Gastroesophageal sphincter (tissue), 4 donors: ENCODE data around the gene ACBD7. TPM values are rescaled to one million over a fixed set of nuclear protein-coding genes. Genes with fewer than 3 reads are reported as not detected.
A peak's percentile ranks its signal among the peaks of the same experiment; 100 is the strongest.

Experiments
- ATAC-seq: fragments of 150-250 bp; one replicate; pipeline ENCODE4 v1.9.1; 2016; ENCODE audit warnings: mild to moderate bottlenecking, moderate library complexity
- H3K27ac ChIP-seq, 4 donors: fragments of 200-600 bp; sonication (generic) in 3 of 4; 1 replicate in 3 of 4; 2 replicates in 1 of 4; pipeline ENCODE4 v1.5.1; 2016 to 2019
- H3K27me3 ChIP-seq: fragments of 200-600 bp; sonication (generic); one replicate; pipeline ENCODE4 v1.5.1; 2019
- H3K36me3 ChIP-seq, 2 donors: fragments of 200-600 bp; sonication (generic); one replicate each; pipeline ENCODE4 v1.5.1; 2019; ENCODE audit warnings: control low read depth in 1 of 2
- H3K4me1 ChIP-seq, 3 donors: fragments of 200-600 bp; sonication (generic); 1 replicate in 2 of 3; 2 replicates in 1 of 3; pipeline ENCODE4 v1.5.1; 2016 to 2019; ENCODE audit warnings: control low read depth in 2 of 3
- H3K4me3 ChIP-seq, 2 donors: fragments of 200-600 bp; sonication (generic); one replicate each; pipeline ENCODE4 v1.5.1; 2019; ENCODE audit warnings: mild to moderate bottlenecking in 1 of 2, moderate library complexity in 1 of 2
- H3K9me3 ChIP-seq, 3 donors: fragments of 200-600 bp; sonication (generic); one replicate each; pipeline ENCODE4 v1.5.1; 2017 to 2019; ENCODE audit warnings: control low read depth in 2 of 3
- CTCF ChIP-seq, 4 experiments: fragments of 200-600 bp in 2 of 4; fragments of 450-650 bp in 2 of 4; sonication (generic) in 1 of 4; IDR thresholded peaks; one replicate each; pipeline ENCODE4 v1.5.1; 2017 to 2019; ENCODE audit warnings: antibody characterized with exemption in 4 of 4, mild to moderate bottlenecking in 2 of 4, moderate library complexity in 2 of 4
- EP300 ChIP-seq: sonication (generic); formaldehyde crosslinking; IDR thresholded peaks from one replicate; pipeline ENCODE4 v1.6.1; 2017; ENCODE audit warnings: antibody characterized with exemption, mild to moderate bottlenecking
- POLR2A ChIP-seq, 2 donors: fragments of 450-650 bp; IDR thresholded peaks; one replicate each; pipeline ENCODE4 v1.6.1; 2017; ENCODE audit warnings: antibody characterized with exemption in 2 of 2, mild to moderate bottlenecking in 2 of 2, moderate library complexity in 1 of 2
- POLR2AphosphoS5 ChIP-seq: sonication (generic); formaldehyde crosslinking; IDR thresholded peaks from one replicate; pipeline ENCODE4 v1.6.1; 2017; ENCODE audit warnings: antibody characterized with exemption
- WGBS, 2 donors: methylation state at CpG; one replicate each; pipeline ENCODE4 v1.1.5; 2018; ENCODE audit warnings: low coverage in 1 of 2; 5-methylcytosine and 5-hydroxymethylcytosine counted together
- total RNA-seq, 4 donors: library from RNA; depleted of rRNA; stranded (reverse); fragments of >200 nt; gene quantifications; one replicate each; pipeline ENCODE4 v1.1.0, GENCODE V29; 2016

Gene ACBD7
- total RNA-seq, 4 donors from 2014 or later = not detected

GRCh38 chr10:15097011-15097812 lies 8.6 kb upstream of the ACBD7 start, which contains the start of gene RPP38:
Gene RPP38 (plus strand): TSS chr10:15097355. CDS start chr10:15103315, 5,960 bp downstream.
- Histone ChIP-seq H3K4me1 (peaks cover 0 to 32% (median 15%) of the 10 kb centered on the region in 3 donors), H3K27ac (peak within 1 kb of the TSS; percentile 76 to 97 (median 94)), H3K27me3 (peaks cover 10% of the 10 kb centered on the region), H3K36me3 (peaks cover 0 to 20% of the 10 kb centered on the region in 2 donors), H3K9me3 (no peaks in the 10 kb centered on the region), H3K4me3 (peak within 1 kb of the TSS; percentile 74 to 82)
- WGBS, 2 donors = 0% methylated on average over 4 of the region's 84 CpGs; no CpG with 5 or more reads in 1 of the 2 donors
- TF ChIP-seq EP300 (no peak), POLR2AphosphoS5 (peak; percentile 47), POLR2A (IDR thresholded peaks at IDR 0.05) (peak; percentile 50 to 54), CTCF (IDR thresholded peaks at IDR 0.05) (peak in 1 of 4 experiments; percentile 5)
- peak; percentile 98 for ATAC-seq

GRCh38 chr10:15096661-15097010 lies 8.1 kb upstream of the ACBD7 start:
- Histone ChIP-seq H3K4me3 (peak overlapping the region; percentile 74 to 82), H3K36me3 (peaks cover 0 to 14% of the 10 kb centered on the region in 2 donors), H3K27me3 (peaks cover 15% of the 10 kb centered on the region), H3K9me3 (no peaks in the 10 kb centered on the region), H3K27ac (peak overlapping the region in 3 of 4 donors; percentile 91 to 97 (median 96)), H3K4me1 (peaks cover 0 to 32% (median 15%) of the 10 kb centered on the region in 3 donors)
- ATAC-seq = peak; percentile 26
- WGBS, 2 donors = 0% methylated on average over 5 of the region's 11 CpGs; no CpG with 5 or more reads in 1 of the 2 donors
- no peak for TF ChIP-seq EP300
- TF ChIP-seq POLR2AphosphoS5 = no peak
- no peak for TF ChIP-seq POLR2A (IDR thresholded peaks at IDR 0.05)
- TF ChIP-seq CTCF (IDR thresholded peaks at IDR 0.05) = no peak

GRCh38 chr10:15092855-15093408 lies 4.4 kb upstream of the ACBD7 start:
- Histone ChIP-seq H3K27me3 (peaks cover 22% of the 10 kb centered on the region), H3K27ac (no peak overlapping the region), H3K4me1 (peaks cover 0 to 22% (median 7%) of the 10 kb centered on the region in 3 donors), H3K36me3 (no peaks in the 10 kb centered on the region), H3K9me3 (no peaks in the 10 kb centered on the region), H3K4me3 (no peak overlapping the region)
- no peak for ATAC-seq
- no peak for TF ChIP-seq POLR2A (IDR thresholded peaks at IDR 0.05)
- no peak for TF ChIP-seq CTCF (IDR thresholded peaks at IDR 0.05)
- no peak for TF ChIP-seq EP300
- no peak for TF ChIP-seq POLR2AphosphoS5
- WGBS, 2 donors = 87 to 94% methylated on average over 5 to 12 of the region's 16 CpGs

GRCh38 chr10:15091418-15091817 lies 2.8 kb upstream of the ACBD7 start:
- Histone ChIP-seq H3K9me3 (no peaks in the 10 kb centered on the region), H3K4me3 (no peak overlapping the region), H3K27ac (no peak overlapping the region), H3K4me1 (peaks cover 0 to 16% (median 3%) of the 10 kb centered on the region in 3 donors), H3K36me3 (no peaks in the 10 kb centered on the region), H3K27me3 (peaks cover 22% of the 10 kb centered on the region)
- ATAC-seq = no peak
- WGBS, 2 donors = 73 to 81% methylated on average over 3 to 5 of the region's 5 CpGs
- TF ChIP-seq POLR2AphosphoS5 (no peak), CTCF (IDR thresholded peaks at IDR 0.05) (no peak), EP300 (no peak), POLR2A (IDR thresholded peaks at IDR 0.05) (no peak)
